Measurements from ENCODE around the gene NRG3. TPM values are rescaled to one million over a fixed set of nuclear protein-coding genes. Genes with fewer than 3 reads are reported as not detected.

Gene NRG3
- total RNA-seq, 4 donors from 2014 or later: 0.20 to 1.1 (median 0.84) TPM; not detected in 1

- no peak overlapping the region for H3K27ac ChIP-seq
- H3K36me3 ChIP-seq: no peaks in the 10 kb centered on the region
- 78 to 81% methylated on average over 1 of the region's 1 CpG for WGBS, 2 donors
- DNase-seq (ENCODE audit: low spot score in 2 of 2): no peak
- no peaks in the 10 kb centered on the region for H3K9me3 ChIP-seq
- no peaks in the 10 kb centered on the region for H3K4me1 ChIP-seq
- H3K4me3 ChIP-seq: no peak overlapping the region
- TF ChIP-seq POLR2A (IDR thresholded peaks at IDR 0.05) (no peak), CTCF (IDR thresholded peaks at IDR 0.05) (no peak), EP300 (IDR thresholded peaks at IDR 0.05) (no peak)
- no peaks in the 10 kb centered on the region for H3K27me3 ChIP-seq
Observed at GRCh38 chr10:82277591-82277990, 402.6 kb downstream of the NRG3 start.

- DNase-seq (ENCODE audit: low spot score in 2 of 2): no peak
- 68 to 76% methylated on average over 10 of the region's 10 CpGs for WGBS, 2 donors
- no peak for TF ChIP-seq POLR2A (IDR thresholded peaks at IDR 0.05)
- TF ChIP-seq CTCF (IDR thresholded peaks at IDR 0.05): no peak
- no peak for TF ChIP-seq EP300 (IDR thresholded peaks at IDR 0.05)
- no peak overlapping the region for H3K4me3 ChIP-seq
- H3K4me1 ChIP-seq: no peaks in the 10 kb centered on the region
- H3K9me3 ChIP-seq: no peaks in the 10 kb centered on the region
- H3K27me3 ChIP-seq: no peaks in the 10 kb centered on the region
- no peaks in the 10 kb centered on the region for H3K36me3 ChIP-seq
- H3K27ac ChIP-seq: no peak overlapping the region
Observed at GRCh38 chr10:82278401-82279182, 403.6 kb downstream of the NRG3 start.

- no peak overlapping the region for H3K4me3 ChIP-seq
Observed at GRCh38 chr10:82282782-82283456, 407.9 kb downstream of the NRG3 start.

GRCh38 chr10:82284180-82284579 is 409.2 kb downstream of the NRG3 start:
- Histone ChIP-seq H3K36me3 (no peaks in the 10 kb centered on the region), H3K27ac (no peak overlapping the region), H3K4me1 (no peaks in the 10 kb centered on the region), H3K27me3 (no peaks in the 10 kb centered on the region), H3K4me3 (no peak overlapping the region), H3K9me3 (no peaks in the 10 kb centered on the region)
- WGBS, 2 donors: 81 to 89% methylated on average over 2 of the region's 2 CpGs
- TF ChIP-seq EP300 (IDR thresholded peaks at IDR 0.05): no peak
- no peak for TF ChIP-seq CTCF (IDR thresholded peaks at IDR 0.05)
- no peak for TF ChIP-seq POLR2A (IDR thresholded peaks at IDR 0.05)
- DNase-seq (ENCODE audit: low spot score in 2 of 2): no peak

More at GRCh38 chr10:82282782-82283456, 407.9 kb downstream of the NRG3 start:
- Histone ChIP-seq H3K36me3 (no peaks in the 10 kb centered on the region), H3K4me1 (no peaks in the 10 kb centered on the region), H3K9me3 (no peaks in the 10 kb centered on the region), H3K27ac (no peak overlapping the region), H3K27me3 (no peaks in the 10 kb centered on the region)
- 71 to 78% methylated on average over 8 of the region's 8 CpGs for WGBS, 2 donors
- TF ChIP-seq EP300 (IDR thresholded peaks at IDR 0.05) (no peak), POLR2A (IDR thresholded peaks at IDR 0.05) (no peak), CTCF (IDR thresholded peaks at IDR 0.05) (no peak)
- no peak for DNase-seq (ENCODE audit: low spot score in 2 of 2)

- no peak for DNase-seq (ENCODE audit: low spot score in 2 of 2)
- H3K36me3 ChIP-seq: no peaks in the 10 kb centered on the region
- no peak for TF ChIP-seq EP300 (IDR thresholded peaks at IDR 0.05)
- TF ChIP-seq POLR2A (IDR thresholded peaks at IDR 0.05): no peak
- TF ChIP-seq CTCF (IDR thresholded peaks at IDR 0.05): no peak
- 74 to 77% methylated on average over 6 of the region's 6 CpGs for WGBS, 2 donors
- H3K9me3 ChIP-seq: no peaks in the 10 kb centered on the region
- H3K4me1 ChIP-seq: no peaks in the 10 kb centered on the region
- H3K27me3 ChIP-seq: no peaks in the 10 kb centered on the region
- H3K4me3 ChIP-seq: no peak overlapping the region
- no peak overlapping the region for H3K27ac ChIP-seq
Observed at GRCh38 chr10:82288461-82288881, 413.5 kb downstream of the NRG3 start.

Measured in tibial nerve (tissue), 4 donors.